HG03139 (cell line): Measurements from ENCODE around the gene CPNE5.

Experiments
- ATAC-seq: cut with Tn5 transposase; IDR thresholded peaks from one replicate; pipeline ENCODE4 v1.9.1; 2021; ENCODE audit not compliant: unreplicated experiment

The CPNE5 gene

DNA sequence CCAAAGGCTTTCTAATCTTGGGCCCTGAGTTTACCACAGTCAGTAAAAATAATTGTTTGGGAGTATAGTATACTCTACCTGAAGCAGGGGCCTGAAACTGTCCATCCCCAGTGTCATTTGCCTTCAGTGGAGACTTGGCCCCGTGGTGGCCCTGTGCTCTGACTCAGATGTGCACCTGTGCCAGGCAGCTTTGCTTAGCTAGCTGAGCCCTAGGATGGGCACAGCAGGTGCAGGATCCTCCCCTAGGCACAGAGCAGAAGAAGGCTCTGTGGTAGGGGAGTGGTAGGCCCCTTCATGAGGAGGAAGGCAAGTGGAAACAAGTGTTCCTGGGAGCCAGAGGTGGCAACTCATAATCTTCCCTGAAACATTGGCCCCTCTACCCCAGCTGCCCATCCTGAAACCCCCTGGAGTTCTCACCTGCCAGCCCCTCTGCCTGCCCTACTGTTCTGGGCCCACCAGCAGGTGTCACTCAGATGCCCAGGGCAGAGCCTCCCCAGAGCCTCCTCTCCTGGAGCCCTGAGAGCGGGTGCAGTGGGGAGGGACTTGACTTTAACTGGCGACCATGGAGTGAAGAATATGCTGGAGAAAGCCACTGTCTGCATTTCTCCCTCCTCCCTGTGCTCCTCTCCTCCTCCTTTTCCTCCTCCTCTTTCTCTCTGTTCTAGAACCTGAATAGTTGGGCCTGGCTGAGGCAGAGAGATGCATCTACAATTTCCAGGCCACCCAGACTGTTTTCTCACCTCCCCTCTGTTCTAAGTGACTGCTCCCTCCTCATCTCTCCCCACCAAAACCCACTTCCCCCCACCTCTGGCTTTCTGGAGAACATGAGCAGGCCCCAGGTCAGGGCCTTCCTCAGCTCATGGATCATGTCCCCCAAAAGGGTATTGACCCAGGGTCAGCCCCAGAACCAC, 2.9 kb downstream of the CPNE5 start:
- no peak for ATAC-seq

DNA sequence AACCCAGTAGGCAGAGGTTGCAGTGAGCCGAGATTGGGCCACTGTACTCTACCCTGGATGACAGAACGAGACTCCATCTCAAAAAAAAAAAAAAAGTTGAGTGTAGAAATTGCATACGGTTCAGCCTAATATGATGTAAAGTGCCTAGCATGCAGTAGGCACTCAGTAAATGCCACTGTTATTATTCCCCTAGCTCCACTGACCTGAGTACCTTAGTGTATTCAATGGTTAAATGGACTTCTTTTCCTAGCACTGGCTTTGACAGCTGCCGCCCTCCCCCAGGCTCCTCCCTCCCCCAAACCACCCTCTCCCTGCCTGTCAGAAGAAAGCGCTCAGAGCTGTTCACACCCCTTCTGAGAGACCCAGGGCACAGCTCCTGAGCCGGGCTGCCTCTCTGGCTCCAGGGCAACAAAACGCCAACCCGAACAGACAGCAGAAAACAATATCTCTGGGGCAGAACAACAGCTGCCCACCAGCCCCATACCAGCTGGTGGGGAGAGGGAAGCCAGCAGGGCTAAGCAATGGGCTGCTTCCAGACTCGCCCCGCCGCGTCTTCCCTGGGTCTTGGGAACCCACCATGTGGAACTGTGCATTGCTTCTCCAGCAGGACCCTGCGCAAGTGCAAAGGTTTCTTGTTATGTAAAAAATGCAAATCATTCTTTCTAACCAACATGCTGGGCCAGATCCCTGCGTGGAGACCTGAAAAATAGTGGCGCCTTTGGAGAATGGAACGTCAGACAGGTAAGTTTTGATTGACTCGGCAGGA, 4.5 kb downstream of the CPNE5 start:
- no peak for ATAC-seq

DNA sequence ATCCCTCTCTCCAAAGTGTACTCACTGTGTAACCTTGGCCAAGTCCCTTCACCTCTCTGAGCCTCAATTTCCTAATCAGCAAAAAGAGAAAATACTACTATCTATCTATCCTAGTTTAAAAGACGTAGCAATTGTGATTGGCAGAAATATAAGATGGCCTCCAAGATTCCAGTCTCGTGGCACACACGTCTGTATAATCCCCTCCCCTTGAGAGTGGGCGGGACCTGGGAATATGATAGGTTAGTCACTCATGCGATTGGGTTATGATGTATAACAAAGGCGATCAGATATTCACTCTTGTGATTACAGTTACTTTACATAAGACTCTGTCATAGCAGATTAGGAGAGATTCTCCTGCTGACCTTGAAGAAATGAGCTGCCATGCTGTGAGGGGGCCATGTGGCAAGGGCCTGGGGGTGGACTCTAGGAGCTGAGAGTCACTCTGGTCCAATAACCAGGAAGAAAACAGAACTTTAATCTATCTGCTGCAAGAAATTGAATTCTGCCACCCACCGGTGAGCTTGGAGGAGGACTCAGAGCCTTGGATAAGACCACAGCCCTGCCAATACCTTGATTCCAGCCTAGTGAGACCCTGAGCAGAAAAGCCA, 6.0 kb downstream of the CPNE5 start:
- ATAC-seq: no peak

DNA sequence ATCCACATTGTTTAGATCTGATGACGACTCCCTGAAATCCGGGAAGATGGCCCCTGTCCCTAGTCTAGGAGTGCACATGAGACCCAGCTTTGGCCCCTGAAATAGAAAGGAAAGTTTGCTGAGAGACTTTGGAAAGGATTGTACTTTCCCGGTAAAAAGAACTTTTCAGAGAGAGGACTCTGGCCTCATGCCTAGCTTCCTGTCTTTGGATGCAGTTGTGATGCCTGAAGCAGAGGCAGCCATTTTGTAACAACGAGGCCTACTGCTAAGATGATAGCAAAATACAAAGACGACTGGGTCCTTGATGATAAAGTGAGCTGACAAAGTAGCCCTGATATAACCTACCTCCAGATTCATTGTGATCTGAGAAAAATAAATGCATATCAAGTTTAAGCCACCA, 6.9 kb downstream of the CPNE5 start:
- ATAC-seq: no peak

DNA sequence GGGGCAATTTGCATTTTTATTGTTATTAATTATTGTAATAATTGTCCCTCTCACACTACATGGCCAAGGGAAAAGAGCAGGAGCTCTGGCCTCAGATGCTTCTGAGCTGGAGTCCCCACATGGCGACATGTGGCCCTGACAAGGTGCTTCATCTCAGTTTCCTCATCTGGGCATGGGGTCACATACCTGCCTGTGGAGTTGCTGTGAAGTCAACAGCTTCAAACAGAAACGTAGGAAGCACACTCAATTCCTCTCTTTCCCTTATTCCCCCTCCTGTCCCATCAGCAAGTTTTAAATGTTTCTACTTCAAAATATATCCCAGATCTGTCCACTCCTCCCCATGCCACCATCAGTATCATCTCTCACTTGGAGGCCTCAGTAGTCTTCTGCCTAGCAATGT, 8.7 kb downstream of the CPNE5 start:
- ATAC-seq: no peak

DNA sequence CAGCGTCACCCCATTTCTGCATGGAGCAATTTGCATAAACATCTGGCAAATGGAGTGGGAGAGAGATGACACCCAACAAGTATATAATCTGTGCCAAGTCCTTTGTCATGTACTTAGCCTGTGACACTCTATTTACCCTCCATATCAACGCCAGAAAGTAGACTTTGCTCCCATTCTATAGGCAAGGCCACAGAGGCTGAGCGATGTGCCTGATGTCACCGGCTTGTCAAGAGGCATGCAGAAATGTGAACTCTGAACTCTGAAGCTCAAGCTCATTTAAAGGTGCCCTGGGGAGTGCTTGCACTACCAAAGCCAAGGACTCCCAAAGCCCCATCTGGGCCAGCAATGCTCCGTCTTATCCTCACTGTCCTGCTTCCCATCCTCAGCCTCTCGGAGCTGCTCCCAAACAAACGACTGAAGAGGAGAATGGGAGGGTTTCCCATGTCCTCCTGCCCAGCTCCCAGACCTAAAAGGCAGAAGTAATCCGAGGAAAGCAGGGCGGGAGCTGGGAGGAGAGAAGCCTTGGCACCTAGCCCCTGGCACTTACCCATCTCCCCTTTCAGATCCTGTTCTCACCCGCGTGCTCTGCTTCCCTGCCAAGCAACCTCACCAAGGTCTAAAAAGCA, 9.2 kb downstream of the CPNE5 start:
- ATAC-seq: no peak

DNA sequence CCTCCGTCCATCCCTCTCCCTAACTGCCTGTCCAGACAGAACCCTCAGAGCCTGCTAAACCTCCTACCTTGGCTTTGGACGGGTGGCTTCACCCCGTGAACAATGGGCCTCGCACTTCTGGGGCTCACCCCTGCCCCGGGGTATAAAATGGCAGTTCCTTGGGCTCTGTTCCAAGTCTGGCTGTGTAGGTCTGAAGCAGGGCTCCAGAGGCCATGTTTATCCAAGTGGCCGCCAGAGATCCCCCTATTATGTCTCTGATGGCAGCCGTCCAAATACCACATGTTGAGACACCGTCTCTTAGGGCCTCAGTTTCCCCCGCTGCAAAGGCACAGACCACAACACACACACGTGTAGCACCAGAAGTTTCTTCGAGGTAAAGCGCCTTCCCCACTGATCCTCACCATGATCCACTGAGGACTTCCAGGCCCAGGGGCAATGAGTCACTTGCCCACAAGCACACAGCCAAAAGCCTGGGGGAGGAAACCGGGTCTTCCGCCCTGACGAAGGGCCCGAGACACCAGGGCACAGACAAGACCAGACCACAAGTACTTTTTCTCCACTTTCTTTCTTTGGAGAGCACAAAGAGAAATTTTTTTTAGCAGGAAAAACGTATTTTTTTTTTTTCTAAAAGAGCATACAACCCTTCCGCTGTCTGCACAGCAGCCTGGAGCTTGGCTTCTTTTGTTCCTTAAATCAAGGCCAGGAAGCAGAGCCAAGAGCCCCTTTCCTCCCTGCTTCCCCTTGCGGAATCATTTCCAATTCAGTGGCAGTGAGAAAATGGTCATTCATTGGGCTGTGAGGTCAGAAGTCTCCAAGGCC, 11.8 kb downstream of the CPNE5 start:
- ATAC-seq: no peak

DNA sequence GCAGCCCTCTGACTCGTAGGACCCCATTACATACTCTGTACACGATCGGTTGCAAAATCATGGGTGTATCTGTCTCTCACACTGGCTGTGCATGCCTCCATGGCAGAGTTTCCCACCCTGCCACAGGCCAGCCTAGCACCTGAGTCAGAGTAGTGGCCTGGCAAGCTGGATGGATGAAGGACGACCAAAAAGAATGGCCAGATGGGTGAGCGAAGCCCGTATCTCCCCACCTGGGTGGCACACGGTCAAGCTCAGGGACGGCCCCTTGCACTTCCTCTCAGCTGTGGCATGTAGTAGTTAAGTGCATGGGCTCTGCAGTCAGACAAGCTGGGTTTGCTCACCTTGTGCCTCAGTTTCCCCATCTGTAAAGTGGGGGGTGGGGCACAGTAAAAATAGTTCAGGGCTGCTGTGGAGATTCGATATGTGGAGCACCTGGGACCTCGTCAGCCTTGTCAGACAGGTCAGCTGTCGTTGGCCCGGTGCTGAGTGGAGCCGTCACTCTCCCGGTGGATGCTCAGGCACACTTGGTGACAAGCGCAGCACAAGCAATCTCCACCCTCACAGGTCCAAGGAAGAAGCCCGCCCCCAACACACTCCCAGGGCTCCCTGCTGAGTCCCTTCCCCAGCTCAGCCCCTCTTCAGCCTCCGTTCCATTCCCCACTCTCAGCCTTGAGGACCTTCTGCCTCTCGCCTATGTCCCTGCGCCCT, 12.6 kb downstream of the CPNE5 start:
- ATAC-seq: no peak

DNA sequence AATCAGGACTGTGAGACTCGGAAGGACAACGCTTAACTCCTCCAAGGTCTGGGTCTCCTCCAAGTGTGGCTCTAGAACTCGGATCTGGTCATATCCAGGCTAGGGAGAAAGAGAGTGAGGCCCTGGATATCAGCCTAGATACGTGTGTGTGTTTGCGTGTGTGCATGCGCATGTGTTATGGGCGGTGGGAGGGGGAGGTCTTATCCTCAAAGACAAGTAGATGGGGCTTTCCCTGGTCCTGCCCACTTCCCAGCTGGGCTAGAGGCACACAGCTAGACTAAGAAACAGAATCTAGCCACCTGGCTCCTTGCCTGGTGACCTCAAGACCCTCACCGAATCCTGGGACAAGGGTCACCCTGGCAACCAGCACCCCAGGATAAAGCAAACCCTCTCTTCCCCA, 13.2 kb downstream of the CPNE5 start:
- ATAC-seq: no peak

DNA sequence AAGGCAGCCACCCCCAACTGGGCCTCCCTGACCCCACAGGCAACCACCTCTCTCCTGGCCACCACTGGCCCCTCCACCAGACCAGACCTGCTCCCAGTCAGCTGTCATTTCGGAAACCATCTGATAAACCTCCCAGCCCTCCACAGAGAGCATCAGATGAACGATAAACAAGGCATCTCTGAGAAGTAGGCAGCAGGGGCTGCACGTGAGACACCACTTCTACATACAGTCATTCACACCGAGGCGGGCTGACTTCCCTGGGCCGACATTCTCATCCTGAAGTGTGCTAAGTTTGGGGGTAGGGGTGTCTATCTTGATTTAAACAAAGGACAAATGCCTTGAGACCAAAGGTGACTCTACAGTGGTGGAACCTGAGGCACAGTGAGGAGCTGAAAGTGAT, 13.8 kb downstream of the CPNE5 start:
- no peak for ATAC-seq

DNA sequence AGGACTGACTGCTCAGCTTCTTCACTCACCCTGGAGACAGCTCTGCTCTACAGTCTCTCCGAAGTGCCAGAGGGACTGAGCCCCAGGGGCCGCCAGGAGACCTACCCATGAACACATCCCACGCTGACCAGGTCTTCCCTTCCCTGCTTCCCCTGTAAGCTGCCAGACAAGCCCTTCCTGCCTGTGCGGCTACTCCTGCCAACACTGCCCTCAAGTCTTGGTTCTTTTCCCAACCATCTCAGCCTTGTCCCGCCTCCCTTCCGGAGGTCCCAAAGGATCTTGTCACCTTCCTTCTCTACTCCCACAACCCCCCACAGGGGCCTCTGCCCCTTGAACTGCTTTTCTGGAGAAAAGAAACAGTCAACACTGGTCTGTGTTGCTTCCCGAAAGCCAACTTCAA, 15.0 kb downstream of the CPNE5 start:
- no peak for ATAC-seq

DNA sequence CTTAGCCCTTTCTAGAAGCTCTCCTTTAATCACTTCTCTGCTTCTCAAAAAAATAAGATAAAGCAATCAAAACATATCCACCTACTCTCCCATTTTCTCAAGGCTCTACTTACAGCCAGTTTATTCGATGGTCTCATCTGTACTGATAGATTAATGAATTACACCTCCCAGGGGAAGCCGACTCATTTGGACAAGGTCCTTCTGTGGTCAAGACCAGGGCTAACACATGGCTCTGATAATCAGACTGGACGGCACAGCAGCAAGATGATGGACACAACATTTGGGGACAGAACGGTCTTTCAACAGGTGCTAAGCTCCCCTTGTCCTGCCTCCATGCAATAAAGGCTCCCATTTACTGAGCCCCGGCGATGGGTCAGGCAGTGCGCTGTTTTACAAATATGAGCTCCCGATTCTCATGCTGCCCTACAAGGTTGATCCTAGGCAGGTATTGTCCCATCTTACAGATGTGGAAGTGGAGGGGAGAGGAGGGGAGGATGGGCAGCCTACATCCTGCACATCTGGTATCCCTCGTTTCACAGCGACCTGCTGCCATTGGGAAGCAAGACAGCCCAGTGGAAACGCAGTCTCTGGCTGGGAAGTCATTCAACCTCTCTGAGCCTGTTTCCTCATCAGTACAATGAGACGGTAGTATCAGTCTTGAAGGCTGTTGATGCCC, 15.7 kb downstream of the CPNE5 start:
- ATAC-seq: no peak

DNA sequence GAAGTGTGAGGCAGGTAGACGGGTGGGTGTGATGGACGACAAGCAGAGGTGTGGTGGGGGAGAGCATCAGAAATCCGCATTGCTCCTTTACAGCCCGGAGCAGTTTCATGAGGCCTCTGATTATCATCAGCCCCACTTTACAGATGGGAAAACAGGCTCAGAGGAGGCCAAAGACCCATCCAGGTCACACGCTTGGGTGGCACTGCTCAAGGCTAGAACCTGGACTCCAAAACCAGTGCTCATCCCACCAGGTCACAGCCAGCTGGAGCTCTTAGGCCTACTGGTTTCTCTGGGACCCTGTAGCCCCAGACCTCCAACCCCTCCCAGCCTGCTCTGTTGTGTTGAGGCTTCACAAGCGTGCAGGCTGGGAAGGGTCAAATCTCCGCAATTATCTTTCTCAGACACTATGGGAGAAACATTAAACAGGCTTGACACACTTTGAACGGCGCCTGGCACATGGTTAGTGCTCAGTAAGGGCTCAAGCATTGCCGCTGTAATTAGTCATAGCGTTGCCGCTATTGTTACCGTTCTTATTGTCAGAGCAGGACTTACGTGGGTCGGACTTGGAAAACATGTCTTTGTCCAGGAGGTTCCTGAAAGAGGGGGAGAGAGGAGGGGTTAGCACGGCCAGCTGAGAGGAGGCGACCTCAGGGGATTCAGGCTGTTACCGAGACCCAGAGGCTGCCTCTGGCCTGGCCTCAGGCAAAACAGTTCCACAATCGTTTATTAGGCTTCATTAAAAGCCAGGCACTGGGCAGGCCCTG, 16.6 kb downstream of the CPNE5 start:
- no peak for ATAC-seq

DNA sequence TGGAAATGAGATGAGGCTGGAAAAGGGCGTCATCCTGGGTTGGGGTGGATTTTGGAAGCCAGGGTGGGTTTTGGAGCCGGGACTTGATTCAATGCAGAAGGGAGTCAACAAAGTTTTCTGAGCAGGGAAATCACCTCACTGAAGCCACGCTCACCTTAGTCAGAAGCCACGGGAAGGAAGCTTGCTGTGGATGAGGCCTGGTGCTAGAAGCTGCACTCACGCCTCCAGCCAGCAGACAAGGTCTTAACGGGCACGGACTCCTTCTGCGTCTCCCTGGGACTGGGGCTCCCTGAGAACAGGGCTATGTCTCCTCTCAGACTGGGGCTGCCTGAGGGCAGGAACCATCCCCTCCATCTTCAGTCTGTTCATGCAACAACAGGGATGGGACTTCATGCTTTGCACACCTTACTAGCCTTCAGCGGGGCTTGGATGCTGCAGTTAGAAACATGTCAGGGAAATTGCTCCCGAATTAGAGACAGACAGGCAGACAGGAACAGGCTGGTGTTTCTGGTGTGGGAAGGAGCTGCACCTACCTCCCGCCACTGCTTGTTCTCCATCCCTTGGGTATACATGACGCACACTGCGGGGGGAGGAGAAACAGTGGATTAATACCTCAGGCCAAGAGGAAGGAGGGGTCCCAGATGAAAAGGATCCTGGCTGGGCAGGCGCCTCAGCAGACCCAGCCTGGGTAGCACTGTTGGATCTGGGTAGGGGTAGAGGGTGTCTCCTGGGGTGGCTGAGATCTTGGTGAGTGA, 17.5 kb downstream of the CPNE5 start:
- no peak for ATAC-seq

DNA sequence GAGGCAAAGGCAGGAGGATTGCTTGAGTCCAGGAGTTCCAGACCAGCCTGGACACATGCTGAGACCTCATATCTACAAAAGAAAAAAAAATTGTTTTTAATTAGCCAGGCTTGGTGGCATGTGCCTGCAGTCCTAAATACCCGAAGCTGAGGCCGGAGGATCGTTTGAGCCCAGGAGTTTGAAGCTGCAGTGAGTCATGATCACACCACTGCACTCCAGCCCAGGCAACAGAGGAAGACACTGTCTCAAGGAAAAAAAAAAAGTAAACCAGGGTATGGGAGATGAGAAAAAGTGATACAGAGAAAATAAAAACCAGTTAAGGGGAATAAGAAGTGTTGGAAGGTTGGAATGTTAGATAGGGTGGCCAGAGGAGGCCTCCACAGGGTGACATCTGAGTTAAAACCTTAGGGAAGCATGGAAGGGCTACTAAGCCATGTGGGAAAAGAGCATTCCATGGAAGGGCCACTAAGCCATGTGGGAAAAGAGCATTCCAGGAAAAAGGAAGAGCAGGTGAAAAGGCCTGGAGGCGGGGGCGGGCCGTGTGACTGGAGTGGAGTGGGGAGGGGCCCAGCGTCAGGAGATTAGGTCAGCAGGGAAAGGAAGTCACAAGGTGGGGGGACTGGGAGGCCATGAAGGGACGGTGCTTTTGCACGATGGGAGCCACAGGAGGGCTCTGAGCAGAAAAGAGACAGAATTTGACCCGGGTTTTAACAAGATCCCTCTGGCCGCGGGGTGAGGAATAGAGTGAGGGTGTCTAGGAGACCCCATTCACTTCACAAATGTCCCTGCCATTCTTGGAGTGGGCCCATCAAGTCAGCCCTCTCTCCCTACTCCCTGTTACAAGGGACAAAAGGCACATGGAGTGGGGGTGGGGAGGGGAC, 18.3 kb downstream of the CPNE5 start:
- no peak for ATAC-seq

DNA sequence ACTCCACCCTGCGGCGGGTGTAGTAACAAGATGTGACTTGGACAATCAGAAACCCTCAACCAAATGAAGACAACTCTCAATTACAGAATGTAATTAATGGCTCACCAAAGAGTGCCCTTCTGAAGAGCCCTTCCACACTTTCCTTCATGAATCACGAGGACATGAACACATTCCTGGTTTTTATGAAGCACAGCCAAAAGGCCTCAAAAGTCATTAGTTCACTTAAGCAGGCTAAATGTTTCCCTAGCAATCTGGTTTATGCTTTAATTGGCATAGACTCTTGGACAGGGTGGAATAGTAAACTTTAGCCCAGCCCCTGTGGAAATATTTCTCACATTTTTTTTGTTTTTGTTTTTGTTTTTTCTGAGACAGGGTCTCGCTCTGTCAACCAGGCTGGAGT, 20.5 kb downstream of the CPNE5 start:
- ATAC-seq: no peak

DNA sequence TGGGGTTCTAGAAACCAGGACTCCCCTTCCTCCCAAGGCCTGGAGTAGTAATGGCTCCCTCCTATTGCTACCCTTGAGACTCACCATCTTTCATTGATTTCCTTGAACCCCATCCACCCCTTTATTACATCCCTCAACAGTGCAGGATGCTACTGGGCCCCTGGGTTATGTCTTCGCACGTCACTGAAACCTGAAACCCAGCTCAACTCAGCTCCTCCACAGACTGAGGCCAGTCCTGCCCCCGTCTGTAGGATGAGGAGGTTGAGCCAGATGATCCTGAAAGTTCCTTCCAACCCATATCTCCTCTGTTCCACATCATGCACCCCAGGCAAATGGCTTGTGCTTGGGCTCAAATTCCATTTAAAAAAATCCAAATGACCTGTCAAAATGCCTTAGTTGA, 21.4 kb downstream of the CPNE5 start:
- no peak for ATAC-seq
